Small intestine (tissue), 7 donors: ENCODE data around the gene ITIH4. TPM values are rescaled to one million over a fixed set of nuclear protein-coding genes. Genes with fewer than 3 reads are reported as not detected.

Source experiments
- DNase-seq, 2 donors: peaks; one replicate each; pipeline versions ENCODE4 v3.0.0 to v3.0.0-alpha.2; 2013
- FAIRE-seq: peaks from 2 replicates; lab custom pipeline; 2012; peaks lifted over from hg19 to GRCh38; lab: Jason Lieb, UNC
- H3K27ac ChIP-seq, 3 donors: one replicate each; pipeline ENCODE4 v1.5.1; 2013; ENCODE audit warnings: low read length in 2 of 3, mild to moderate bottlenecking in 2 of 3, control low read depth in 1 of 3, inconsistent platforms in 1 of 3, low read depth in 1 of 3, moderate library complexity in 1 of 3
- H3K27me3 ChIP-seq, 3 donors: one replicate each; pipeline ENCODE4 v1.6.1; 2013; ENCODE audit warnings: low read length in 3 of 3, inconsistent platforms in 1 of 3; ENCODE audit not compliant: control insufficient read depth in 3 of 3, insufficient read depth in 3 of 3
- H3K36me3 ChIP-seq, 3 donors: one replicate each; pipeline ENCODE4 v1.6.1; 2013; ENCODE audit warnings: low read length in 3 of 3, inconsistent platforms in 1 of 3, low read depth in 1 of 3, mild to moderate bottlenecking in 1 of 3, moderate library complexity in 1 of 3; ENCODE audit not compliant: control insufficient read depth in 3 of 3, insufficient read depth in 2 of 3
- H3K4me1 ChIP-seq, 3 donors: one replicate each; pipeline ENCODE4 v1.6.1; 2013; ENCODE audit warnings: low read length in 2 of 3, inconsistent platforms in 1 of 3, low read depth in 1 of 3, mild to moderate bottlenecking in 1 of 3, moderate library complexity in 1 of 3; ENCODE audit not compliant: control insufficient read depth in 3 of 3, insufficient read depth in 2 of 3
- H3K4me3 ChIP-seq, 3 donors: one replicate each; pipeline ENCODE4 v1.5.1; 2013; ENCODE audit warnings: low read length in 3 of 3, control low read depth in 1 of 3, inconsistent platforms in 1 of 3, low read depth in 1 of 3, mild to moderate bottlenecking in 1 of 3, moderate library complexity in 1 of 3
- H3K9me3 ChIP-seq, 2 donors: one replicate each; pipeline ENCODE4 v1.6.1; 2013; ENCODE audit warnings: low read depth in 1 of 2, low read length in 1 of 2; ENCODE audit not compliant: control insufficient read depth in 2 of 2, insufficient read depth in 1 of 2
- WGBS, 3 donors: extraction: QIAGEN DNeasy Blood & Tissue Kit; methylation state at CpG; one replicate each; pipeline ENCODE4 v1.1.7; 2013; 5-methylcytosine and 5-hydroxymethylcytosine counted together
- polyA plus RNA-seq, 4 donors: library from polyadenylated mRNA; stranded (reverse) in 3 of 4; unstranded in 1 of 4; fragments of 200-250 nt in 3 of 4; fragments of 120-200 nt in 1 of 4; gene quantifications; one replicate each; pipeline versions ENCODE4 v1.2.1 to v1.2.3, GENCODE V29; 2013
- donor health status: healthy with polysubstance abuse.
- donor health status: control.
- donor health status: control.
- donor health status: Bipolar disorder and iron deficiency.
- donor health status: healthy.

ITIH4 gene
- polyA plus RNA-seq, 4 donors = 0.67 to 4.9 (median 2.8) TPM

DNA sequence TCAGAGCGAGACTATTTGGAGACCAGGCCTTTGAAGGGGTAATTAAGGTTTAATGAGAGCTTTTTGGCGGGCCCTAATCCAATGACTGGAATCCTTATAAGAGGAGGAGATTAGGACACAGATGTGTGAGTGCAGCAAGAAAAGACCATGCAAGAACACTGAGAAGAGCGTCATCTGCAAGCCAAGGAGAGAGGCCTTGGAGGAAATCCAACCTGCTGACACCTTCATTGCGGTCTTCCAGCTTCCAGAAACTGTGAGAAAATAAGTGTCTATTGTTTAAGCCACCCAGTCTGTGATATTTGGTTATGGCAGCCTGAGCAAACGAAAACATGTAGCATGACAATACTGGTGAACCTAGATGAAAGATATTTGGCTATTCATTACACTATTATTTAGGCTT lies 27.4 kb upstream of the ITIH4 start:
- H3K9me3 ChIP-seq = no peaks in the 10 kb centered on the region
- no peaks in the 10 kb centered on the region for H3K4me1 ChIP-seq
- H3K36me3 ChIP-seq = peaks cover 0 to 10% (median 0%) of the 10 kb centered on the region in 3 donors
- 87 to 92% (median 92%) methylated on average over 5 of the region's 5 CpGs for WGBS, 3 donors
- H3K4me3 ChIP-seq = no peak overlapping the region
- no peaks in the 10 kb centered on the region for H3K27me3 ChIP-seq
- FAIRE-seq (no peak), DNase-seq (no peak)
- no peak overlapping the region for H3K27ac ChIP-seq

DNA sequence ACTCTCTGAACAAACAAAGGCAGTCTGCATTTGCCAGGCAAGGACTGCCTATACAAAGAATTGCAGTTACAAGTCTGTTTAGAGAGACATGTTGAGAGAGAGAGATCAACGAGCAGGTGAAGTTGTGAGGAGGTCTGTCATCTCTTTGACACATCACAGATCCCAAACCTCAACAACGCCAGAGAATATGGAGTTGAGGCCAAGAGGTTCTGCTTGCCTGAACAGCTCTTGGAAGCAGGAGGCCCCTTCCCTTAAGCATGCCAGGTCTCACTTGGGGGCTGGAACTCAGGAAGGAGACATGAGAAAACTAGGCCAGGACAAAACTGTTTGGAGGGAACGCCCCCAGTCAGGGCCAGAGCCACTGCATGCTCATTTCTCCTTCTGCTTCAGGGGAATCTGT lies 26.7 kb upstream of the ITIH4 start:
- Histone ChIP-seq H3K4me1 (no peaks in the 10 kb centered on the region), H3K36me3 (peaks cover 0 to 13% (median 3%) of the 10 kb centered on the region in 3 donors), H3K4me3 (no peak overlapping the region), H3K9me3 (no peaks in the 10 kb centered on the region), H3K27me3 (no peaks in the 10 kb centered on the region), H3K27ac (no peak overlapping the region)
- FAIRE-seq = no peak
- no peak for DNase-seq
- 85 to 92% (median 92%) methylated on average over 3 of the region's 3 CpGs for WGBS, 3 donors

DNA sequence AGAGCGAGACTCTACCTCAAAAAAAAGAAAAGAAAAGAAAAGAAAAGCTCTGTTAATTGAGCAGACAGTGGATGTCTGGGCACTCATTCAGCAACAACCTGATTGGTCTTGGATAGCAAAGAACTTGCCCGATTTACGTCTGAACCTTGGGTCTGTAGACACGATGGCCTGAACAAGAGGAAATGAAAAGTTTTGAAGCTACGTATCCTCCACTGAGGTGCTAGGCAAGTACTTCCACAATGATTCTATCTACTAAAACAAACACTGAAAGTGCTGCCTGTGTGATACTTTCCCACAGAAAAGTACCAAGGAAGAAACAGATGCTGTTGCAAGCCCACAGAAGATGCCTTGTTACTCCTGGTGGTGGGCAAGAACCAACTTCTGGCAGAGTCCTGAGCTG lies 26.2 kb upstream of the ITIH4 start:
- H3K9me3 ChIP-seq = no peaks in the 10 kb centered on the region
- no peaks in the 10 kb centered on the region for H3K27me3 ChIP-seq
- peaks cover 0 to 17% (median 3%) of the 10 kb centered on the region in 3 donors for H3K36me3 ChIP-seq
- DNase-seq = no peak
- no peak for FAIRE-seq
- WGBS, 3 donors = 85 to 91% (median 86%) methylated on average over 5 of the region's 5 CpGs
- H3K27ac ChIP-seq = no peak overlapping the region
- no peak overlapping the region for H3K4me3 ChIP-seq
- no peaks in the 10 kb centered on the region for H3K4me1 ChIP-seq

DNA sequence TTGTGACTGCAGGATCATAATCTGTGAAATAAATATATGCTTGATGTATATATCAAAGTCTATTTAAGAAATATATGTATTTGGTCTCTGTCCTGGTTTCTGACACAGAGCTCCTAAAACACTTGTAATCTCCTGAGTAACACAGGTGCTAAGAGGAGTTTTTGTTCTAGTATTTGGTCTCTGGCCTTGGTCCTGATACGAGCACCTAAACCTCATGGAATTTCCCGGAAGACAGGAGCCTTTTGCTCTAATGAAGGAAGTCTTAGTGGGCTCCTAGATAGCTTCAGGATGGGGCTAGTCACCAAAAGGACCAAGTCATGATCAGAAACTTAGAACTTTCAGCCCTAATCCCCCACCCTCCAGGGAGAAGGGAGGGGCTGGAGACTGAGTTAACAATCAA lies 23.5 kb upstream of the ITIH4 start:
- no peak for DNase-seq
- WGBS, 3 donors = 84 to 96% (median 93%) methylated on average over 2 of the region's 2 CpGs
- Histone ChIP-seq H3K9me3 (no peaks in the 10 kb centered on the region), H3K36me3 (peaks cover 0 to 33% (median 5%) of the 10 kb centered on the region in 3 donors), H3K4me1 (no peaks in the 10 kb centered on the region), H3K4me3 (no peak overlapping the region), H3K27ac (no peak overlapping the region), H3K27me3 (no peaks in the 10 kb centered on the region)
- no peak for FAIRE-seq

DNA sequence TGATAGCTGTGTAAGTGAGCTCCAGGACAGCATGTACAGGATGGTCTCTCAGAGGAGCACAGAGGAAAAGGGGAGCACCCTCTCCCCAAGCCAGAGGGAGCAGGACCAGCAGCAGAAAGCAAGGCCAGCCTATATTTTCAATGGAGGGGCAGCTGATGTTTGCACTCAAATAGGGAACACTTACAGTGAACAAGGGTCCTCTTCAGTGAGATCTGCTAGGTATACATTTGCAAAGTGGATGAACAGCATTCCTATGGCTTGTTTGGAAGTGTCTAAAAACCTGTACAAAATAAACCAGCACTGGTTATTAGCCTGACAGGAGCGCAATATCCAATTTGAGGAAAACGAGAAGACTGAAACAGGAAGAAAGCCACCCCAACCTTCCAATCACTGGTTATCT lies 21.9 kb upstream of the ITIH4 start:
- Histone ChIP-seq H3K36me3 (peaks cover 0 to 45% (median 5%) of the 10 kb centered on the region in 3 donors), H3K4me1 (no peaks in the 10 kb centered on the region), H3K4me3 (no peak overlapping the region), H3K27ac (no peak overlapping the region), H3K27me3 (no peaks in the 10 kb centered on the region), H3K9me3 (no peaks in the 10 kb centered on the region)
- DNase-seq (no peak), FAIRE-seq (no peak)
- 83 to 92% (median 90%) methylated on average over 2 of the region's 2 CpGs for WGBS, 3 donors

DNA sequence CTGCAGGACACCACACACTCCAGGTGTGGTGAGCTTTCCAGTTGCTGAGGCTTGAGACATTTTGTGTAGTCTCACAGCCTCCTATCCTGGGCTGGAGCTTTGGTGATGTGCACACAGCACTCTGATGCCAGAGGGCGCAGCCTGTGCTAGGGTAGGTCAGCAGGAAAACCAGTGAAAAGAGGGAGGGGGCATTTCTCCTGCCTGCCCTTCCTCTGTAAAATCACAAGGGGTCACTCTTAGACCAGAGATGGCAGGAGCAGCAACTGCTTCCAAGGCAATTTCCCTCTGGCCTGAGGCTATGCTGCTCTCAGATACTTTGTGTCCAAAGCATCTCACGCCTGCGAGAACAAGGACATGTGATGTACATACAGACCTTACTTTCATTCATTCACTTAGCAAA lies 20.9 kb upstream of the ITIH4 start:
- Histone ChIP-seq H3K27ac (no peak overlapping the region), H3K9me3 (no peaks in the 10 kb centered on the region), H3K4me3 (no peak overlapping the region), H3K4me1 (no peaks in the 10 kb centered on the region), H3K27me3 (no peaks in the 10 kb centered on the region), H3K36me3 (peaks cover 0 to 47% (median 5%) of the 10 kb centered on the region in 3 donors)
- FAIRE-seq (no peak), DNase-seq (peak; percentile 25 to 58)
- 73 to 90% (median 74%) methylated on average over 3 of the region's 3 CpGs for WGBS, 3 donors

DNA sequence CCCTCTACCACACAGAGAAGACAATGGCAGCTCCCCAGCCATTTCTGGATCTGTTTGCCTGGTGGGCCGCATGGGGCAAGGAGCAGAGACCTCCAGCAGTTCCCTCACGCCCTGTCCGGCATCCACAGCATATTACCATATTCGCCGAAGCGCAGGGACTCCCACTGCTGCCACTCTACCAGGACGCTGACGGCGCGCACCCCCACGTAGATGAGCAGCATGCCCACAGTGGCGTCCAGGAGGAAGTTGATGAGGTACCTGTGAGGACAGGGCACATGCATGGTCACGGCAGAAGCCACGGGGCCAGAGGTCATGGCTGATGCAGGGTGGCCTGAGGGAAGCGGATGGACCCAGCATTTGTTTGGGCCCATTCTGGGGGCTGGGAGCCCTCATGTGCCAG lies 19.2 kb upstream of the ITIH4 start:
- 97 to 98% (median 97%) methylated on average over 15 of the region's 15 CpGs for WGBS, 3 donors
- no peaks in the 10 kb centered on the region for H3K27me3 ChIP-seq
- FAIRE-seq (no peak), DNase-seq (no peak)
- H3K4me1 ChIP-seq = peaks cover 0 to 7% (median 0%) of the 10 kb centered on the region in 3 donors
- H3K36me3 ChIP-seq = peaks cover 0 to 48% (median 5%) of the 10 kb centered on the region in 3 donors
- H3K27ac ChIP-seq = no peak overlapping the region
- no peaks in the 10 kb centered on the region for H3K9me3 ChIP-seq
- no peak overlapping the region for H3K4me3 ChIP-seq

DNA sequence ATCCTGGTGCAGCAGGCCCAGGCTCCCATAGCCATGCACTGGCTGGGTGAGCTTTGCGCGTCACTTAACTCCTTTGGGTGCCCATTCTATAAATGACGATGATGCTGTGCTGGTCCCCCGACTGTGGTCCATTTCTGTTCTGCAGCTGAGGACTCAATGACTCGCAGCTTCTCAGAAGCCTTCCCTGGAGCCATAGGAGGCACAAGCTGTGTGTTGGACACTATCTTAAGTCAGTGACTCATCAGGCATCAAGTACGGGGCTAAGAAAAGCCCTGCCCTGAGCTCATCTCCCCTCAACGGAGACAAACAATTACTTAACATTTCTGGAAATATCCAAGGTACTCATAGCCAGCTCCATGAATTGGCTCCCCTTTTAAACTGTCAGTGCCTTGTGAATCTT lies 18.1 kb upstream of the ITIH4 start:
- H3K9me3 ChIP-seq = no peaks in the 10 kb centered on the region
- DNase-seq (no peak), FAIRE-seq (no peak)
- H3K36me3 ChIP-seq = peaks cover 0 to 45% (median 5%) of the 10 kb centered on the region in 3 donors
- H3K4me1 ChIP-seq = peaks cover 0 to 7% (median 0%) of the 10 kb centered on the region in 3 donors
- WGBS, 3 donors = 74 to 78% (median 75%) methylated on average over 7 of the region's 7 CpGs
- peak overlapping the region in 1 of 3 donors; percentile 6 for H3K27ac ChIP-seq
- H3K27me3 ChIP-seq = no peaks in the 10 kb centered on the region
- no peak overlapping the region for H3K4me3 ChIP-seq

DNA sequence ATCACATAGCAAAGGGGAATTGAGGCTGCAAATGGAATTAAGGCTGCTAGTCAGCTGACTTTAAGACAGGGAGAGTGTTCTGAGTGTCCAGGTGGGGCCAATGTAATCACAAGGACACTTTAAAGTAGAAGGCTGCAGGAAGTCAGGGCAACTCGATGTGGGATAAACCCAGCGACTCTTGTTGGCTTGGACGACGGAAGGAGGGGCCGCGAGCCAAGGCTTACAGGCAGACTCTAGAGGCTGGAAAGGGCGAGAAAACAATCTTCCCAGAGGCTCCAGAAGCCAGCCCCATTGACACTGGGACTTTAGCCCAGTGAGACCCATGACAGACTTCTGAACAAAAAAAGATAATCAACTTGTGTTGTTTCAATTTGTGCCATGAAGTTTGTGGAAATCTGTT lies 17.3 kb upstream of the ITIH4 start:
- no peak for DNase-seq
- FAIRE-seq = no peak
- H3K4me1 ChIP-seq = peaks cover 0 to 7% (median 0%) of the 10 kb centered on the region in 3 donors
- peaks cover 0 to 46% (median 5%) of the 10 kb centered on the region in 3 donors for H3K36me3 ChIP-seq
- WGBS, 3 donors = 92 to 98% (median 96%) methylated on average over 7 of the region's 7 CpGs
- H3K4me3 ChIP-seq = no peak overlapping the region
- H3K27me3 ChIP-seq = no peaks in the 10 kb centered on the region
- no peak overlapping the region for H3K27ac ChIP-seq
- no peaks in the 10 kb centered on the region for H3K9me3 ChIP-seq
